NCI-H748 (cell line): Measurements from ENCODE around the gene KRTAP12-1.

Source experiments
- DNase-seq: peaks from one replicate; lab custom pipeline; 2025; ENCODE audit not compliant: unreplicated experiment; lab: John Stamatoyannopoulos, UW

The KRTAP12-1 gene, protein sequence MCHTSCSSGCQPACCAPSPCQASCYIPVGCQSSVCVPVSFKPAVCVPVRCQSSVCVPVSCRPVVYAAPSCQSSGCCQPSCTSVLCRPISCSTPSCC

DNA sequence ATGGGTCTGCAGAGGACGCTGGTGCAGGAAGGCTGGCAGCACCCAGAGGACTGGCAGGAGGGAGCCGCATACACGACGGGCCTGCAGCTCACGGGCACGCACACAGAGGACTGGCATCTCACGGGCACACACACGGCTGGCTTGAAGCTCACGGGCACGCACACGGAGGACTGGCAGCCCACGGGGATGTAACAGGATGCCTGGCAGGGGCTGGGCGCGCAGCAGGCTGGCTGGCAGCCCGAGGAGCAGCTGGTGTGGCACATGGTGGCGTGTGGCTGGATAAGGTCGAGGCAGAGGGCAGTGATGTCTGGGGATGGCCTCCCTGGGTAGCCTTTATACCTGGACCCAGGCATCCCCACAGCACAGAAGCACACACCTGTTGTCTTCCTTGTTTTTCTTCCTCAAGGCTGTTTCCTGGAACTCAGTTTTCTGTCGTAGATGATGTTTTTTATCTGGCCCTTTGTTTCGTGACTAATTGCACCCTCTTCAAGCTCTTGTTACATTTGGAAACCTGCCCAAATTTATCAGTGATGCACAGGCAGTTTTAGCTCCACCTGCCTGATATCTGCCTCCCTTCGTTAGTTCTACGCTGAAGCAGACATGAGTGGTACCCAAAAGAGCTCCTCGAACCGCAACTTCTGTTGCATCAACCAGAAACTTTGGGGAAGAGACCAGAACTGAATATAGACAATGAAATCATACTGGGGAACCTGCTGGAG, at the start of gene KRTAP12-1:
TSS of gene KRTAP12-1 (minus strand) at position 303 of the 719 bp plus-strand sequence. CDS start at position 263, 40 bp downstream.
- DNase-seq, result peak; percentile 97

DNA sequence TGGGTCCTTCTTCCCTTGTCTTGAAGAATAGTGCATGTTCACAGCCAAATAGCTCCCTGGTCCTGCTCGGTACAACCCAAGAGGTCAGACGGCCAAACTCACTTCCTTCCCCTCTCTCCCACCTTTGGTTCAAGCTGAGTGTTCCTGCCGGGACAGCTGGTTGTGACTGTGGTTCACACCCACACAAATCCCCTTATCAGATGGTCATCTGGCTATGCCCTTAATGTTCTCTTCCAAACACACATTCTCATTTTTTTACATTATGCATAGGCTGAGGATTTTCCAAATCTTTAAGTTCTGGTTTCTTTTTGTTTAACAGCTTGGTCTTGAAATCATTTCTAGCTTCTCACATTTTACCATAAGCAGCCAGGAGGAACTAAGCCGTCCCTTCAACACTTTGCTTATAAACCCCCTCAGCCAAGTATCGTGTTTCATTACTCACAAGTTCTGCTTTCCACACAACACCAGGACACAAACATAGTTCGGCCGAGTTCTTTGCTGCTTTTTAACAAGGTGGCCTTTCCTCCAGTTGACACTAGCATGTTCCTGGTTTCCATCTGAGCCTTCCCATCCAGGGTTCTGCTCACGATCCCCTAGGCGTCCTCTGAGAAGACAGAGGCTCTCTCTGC, 49.1 kb upstream of the KRTAP12-1 start:
- DNase-seq, result no peak

DNA sequence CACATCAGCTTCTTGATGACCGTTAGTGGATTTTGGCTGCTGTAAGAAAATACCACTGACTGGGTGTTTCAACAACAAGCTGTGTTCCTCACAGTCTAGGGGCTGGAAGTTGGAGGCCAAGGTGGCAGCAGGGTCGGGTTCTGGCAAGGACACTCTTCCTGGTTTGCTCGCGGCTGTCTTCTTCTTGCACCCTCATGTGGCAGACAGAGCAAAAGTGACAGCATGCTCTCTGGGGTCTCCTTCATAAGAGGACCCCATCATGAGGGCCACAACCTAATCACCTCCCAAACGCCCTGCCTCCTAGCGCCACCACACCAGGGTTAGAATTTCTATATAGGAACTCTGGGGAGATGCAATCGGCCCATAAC, 48.0 kb upstream of the KRTAP12-1 start:
- DNase-seq, result no peak

DNA sequence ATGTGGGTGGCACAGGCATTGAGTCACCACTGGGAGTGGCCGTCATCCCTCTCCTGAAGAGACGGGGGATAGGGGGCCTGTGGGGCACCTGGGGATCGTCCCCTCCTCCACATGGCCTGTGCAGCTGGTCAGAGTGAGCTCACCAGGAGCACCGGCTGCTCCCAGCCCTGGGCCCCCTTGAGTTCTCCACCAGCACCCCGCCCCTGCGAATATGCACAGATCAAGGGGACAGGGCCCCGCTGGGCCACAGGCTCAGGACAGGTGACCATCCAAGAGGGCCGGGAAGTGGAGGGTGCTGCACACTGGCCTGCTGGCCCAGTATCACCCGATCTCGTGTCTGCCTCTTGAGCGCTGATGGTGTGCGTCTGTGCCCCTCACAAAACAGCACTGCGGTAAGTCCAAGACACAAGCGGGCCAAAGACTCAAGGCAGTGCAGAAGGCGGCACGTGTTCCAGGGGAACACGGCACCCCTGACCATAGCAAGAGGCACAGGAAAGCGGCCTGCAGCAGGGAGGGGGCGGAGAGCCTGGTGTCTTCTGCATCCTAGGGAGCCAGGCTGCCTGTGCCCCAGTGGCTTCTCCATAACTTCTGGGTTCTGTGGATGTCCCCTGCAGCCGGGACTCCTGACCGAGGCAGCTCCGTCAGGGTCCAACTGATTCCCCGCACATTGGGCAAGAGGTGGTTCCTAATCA, 47.5 kb upstream of the KRTAP12-1 start:
- DNase-seq, result no peak

DNA sequence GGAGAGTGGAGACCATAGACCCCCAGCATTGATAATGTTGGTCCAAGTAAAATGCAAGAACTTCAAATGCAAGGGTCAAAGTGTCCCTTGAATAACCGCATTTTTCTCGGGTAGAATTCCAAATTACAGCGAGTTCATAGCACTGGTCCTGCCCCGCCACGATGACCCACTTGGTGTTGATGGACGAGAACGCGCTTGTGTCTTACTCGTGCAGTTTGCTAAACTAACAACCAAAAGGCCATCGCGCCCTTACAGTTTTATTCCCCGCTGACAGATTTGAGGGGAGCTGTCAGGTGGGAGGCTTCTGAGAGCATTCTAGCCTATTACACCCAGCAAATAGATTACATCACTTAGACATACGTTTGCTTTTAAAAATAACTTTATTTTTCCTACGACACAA, 46.8 kb upstream of the KRTAP12-1 start:
- DNase-seq, result no peak

DNA sequence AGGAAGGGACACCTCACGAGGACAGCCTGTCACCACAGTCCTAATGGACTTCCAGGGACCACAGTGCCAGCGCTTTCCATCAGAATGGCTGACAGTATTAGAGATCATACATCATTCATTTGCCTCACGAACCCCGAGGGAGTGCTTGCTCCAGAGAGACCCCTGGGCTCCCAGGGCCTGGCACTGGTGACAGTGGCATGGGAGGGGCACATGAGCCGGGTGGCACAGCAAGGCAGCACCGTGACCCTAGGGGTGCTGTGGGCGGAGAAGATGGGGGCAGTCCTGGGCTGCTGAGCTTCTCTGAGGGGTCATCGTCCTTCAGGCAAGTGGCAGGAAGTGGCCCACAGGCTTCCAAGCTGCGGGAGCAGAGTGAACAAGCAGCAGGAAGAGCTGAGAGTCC, 45.8 kb upstream of the KRTAP12-1 start:
- DNase-seq, result no peak

DNA sequence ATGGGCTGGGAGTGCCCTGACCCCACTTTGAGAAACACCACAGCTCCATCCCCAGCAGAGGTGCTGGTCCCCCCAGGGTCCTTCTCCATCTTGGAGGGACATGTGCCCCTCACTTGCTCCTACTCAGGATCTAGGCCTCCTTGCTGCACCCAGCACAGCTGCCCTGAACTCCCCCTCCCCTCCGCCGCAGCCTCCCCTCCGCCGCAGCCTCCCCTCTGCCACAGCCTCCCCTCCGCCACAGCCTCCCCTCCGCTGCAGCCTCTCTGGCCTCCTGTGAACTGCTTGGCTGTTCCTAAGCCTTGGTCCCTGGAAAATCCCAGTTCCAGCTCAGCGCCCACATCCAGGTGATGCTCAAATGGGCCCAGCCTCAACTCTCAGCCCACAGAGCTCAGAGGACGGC, 45.4 kb upstream of the KRTAP12-1 start:
- DNase-seq, result no peak

DNA sequence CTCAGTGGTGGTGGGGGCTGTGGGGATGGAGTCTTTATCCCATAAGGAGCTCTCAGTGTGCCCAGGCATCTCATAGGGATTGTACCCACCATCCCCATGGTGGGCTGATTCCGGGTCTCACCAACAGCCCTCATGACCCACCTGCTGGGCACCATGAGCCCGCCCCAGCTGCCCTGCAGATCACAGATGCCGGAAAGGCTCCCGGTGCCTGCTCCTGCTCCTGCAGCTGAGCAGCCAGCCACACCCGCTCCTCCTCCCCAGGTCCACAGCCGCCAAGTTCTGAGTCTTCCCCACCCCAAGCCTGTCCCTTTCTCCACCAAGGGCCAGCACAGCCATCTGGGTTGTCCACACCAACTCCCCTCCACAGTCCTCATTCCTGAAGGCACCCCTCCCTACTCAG, 44.9 kb upstream of the KRTAP12-1 start:
- DNase-seq, result peak; percentile 10

- DNase-seq, result no peak
These were observed 43.0 kb upstream of the KRTAP12-1 start for GRCh38 chr21:44724926-44725325.

DNA sequence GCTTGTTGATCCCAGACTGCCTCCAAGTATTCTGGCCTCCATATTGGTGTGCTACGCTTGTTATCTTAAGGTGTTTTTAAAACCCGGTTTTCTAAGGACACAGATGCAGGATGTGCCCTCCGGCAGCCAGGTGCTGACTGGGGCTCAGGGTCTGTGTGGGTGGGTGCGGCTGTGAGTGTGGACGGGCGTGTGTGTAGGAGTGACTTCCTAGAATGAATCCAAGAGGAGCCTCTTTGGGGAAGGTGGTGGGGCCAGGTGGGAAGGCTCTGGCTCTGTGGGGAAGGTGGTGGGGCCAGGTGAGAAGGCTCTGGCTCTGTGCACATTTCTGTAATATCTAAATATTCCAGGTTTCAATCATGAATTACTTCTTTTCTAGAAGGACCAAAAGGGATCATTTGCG, 42.2 kb upstream of the KRTAP12-1 start:
- no peak for DNase-seq

DNA sequence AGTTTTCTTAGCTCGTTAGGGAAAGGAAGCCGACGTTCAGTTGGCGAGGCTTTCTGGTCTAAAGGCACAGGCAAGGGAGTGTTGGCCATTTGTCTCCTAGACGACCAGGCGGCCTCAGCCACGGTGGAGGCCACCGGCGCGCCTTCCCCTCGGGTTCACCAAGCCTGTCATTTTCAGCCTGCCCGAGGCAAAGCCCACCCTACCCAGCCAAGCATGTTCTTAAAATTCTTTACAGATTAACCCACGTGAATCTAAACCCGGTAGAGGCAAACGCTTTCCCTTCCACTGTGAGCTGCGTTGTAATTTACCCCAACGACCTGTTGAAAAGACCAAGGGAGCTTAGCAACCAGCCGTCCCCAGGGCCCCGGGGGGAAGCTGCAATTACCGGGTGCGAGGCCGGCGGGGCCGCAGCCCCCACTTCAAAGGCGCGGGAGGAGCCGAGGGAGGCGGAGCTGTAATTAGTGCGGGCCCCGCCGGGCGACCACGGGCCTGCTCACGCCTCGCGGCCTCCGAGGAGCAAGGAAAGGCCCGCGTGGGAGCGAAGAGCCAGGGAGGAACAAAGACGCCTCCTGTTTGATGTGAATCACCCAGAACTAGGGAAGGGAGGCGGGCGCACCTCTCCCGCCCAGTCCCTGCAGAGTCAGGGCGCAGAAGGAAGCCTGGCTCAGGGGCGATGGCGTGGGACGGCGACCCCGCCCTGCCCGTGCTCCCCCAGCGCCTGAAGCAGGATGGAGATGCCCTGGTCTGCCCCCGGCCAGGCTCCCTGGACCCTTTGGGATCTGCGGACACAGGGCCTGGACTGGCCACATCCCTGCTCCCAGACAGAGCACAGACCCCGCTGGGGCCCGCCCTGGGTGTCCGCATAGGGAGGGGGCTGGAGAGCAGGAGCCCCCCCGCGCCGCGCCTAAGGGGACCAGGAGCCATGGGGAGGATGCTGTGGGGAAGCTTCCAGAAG, 41.5 kb upstream of the KRTAP12-1 start:
- peak; percentile 86 for DNase-seq

DNA sequence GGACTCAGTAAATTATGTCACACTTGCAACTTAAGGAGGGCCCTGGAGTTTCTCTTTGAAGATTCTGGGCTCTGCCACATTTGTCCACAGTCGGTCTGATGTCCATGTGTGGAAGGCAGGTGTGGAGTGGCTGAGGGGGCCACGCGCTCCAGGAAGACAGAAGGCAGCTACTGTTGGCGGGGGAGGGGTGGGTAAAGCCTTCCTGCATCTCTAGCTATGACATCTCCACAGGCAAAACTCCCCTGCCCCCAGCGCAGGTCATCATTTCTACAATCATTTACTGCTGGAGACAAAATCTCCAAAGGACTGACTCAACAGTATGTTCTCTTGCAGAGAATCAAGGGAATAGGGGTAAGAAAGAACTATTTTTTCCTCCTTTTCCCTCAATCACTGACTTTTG, 40.8 kb upstream of the KRTAP12-1 start:
- DNase-seq, result peak; percentile 42

GRCh38 chr21:44720170-44720569, 38.2 kb upstream of the KRTAP12-1 start:
- DNase-seq, result no peak

DNA sequence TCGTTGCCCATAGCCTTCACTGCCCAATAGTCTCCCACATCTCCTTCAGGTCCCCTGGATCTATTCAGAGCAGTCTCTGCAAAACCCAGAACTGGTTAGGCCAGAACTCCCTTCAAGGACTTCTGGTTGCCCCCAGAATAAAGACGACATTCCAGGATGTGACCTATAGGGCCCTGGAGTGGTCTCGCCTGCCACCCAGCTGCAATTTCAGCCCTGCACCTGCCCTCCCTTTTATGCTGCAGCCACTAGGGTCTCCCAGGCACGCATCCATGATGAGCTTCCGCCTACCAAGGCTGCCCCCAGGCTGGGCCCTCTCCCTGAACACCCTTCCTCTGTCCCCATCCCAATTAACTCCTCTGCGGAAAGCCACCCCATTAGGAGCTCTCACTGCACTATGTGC, 36.6 kb upstream of the KRTAP12-1 start:
- no peak for DNase-seq

- no peak for DNase-seq
These were observed 36.1 kb upstream of the KRTAP12-1 start for GRCh38 chr21:44718093-44718492.

- DNase-seq, result no peak
These were observed 35.0 kb upstream of the KRTAP12-1 start for GRCh38 chr21:44716984-44717383.

DNA sequence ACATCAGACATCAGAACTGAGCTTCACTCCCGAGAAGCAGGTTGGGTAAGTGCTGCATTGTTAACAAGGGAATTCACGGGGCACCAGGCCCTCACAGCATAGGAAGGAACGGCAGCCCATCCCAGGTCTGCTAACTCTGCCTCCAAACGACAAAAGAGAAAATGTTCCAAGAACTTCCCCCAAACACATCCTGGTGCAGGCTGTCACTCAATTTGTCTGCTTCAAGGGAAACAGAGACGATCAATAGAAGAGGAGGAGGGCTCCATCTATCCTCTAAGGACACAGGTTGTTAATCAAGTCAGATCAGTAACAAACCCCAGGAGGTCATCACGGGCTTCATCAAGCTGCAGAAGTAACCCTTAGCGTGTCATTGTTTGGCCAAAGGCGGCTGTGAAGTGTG, 32.9 kb upstream of the KRTAP12-1 start:
- no peak for DNase-seq

DNA sequence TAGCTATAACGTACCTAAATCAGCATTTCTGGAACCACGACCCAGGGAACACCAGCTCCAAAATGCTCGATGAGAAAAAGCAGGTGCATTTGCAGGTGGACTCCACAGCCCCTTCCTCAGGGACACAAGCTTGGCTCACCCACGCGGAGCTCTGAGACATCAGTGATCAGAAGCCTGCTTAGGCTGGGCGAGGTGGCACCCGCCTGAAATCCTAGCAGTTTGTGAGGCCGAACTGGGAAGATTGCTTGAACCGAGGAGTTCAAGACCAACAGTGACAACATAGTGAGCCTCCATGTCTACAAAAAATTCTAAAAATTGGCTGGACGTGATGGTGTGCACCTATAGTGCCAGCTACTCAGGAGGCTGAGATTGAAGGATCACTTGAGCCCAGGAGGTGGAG, 31.9 kb upstream of the KRTAP12-1 start:
- DNase-seq, result no peak

DNA sequence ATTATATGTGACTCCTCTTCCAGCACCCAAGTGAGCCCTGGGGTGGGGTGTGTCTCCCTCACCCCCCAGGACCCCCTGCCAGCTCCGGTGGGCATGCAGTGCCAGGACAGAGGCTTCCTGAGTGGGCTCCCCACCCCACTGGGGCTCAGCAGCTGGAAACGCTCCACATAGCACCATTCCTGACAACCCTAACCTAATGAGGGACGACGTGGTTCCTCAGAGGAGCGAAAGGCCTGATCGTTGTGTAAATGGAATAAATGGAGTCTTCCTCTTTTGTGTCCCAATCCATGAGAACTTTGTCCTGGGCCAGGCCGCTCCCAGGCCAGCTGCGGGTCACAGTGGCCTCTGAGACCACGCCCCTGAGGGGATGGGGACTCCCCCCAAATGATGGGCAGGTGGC, 31.2 kb upstream of the KRTAP12-1 start:
- DNase-seq, result no peak

- DNase-seq, result no peak
These were observed 30.5 kb upstream of the KRTAP12-1 start for GRCh38 chr21:44712203-44713028.
